Esophagus (tissue), 2 donors: ENCODE results near the gene PIGB. TPM values are rescaled to one million over a fixed set of nuclear protein-coding genes. Genes with fewer than 3 reads are reported as not detected.
"Not testable (repeated sequence)": the region's sequence is repeated elsewhere in the genome, so short reads cannot be mapped to it uniquely, and the experiment has no call there.

ENCODE experiments used
- H3K27ac ChIP-seq, 2 donors: one replicate each; pipeline ENCODE4 v1.5.1; 2013; ENCODE audit warnings: low read depth in 2 of 2, mild to moderate bottlenecking in 2 of 2, inconsistent platforms in 1 of 2, low read length in 1 of 2, moderate library complexity in 1 of 2
- H3K27me3 ChIP-seq, 2 donors: one replicate each; pipeline ENCODE4 v1.6.1; 2013; ENCODE audit warnings: low read length in 2 of 2, control low read depth in 1 of 2, mild to moderate bottlenecking in 1 of 2; ENCODE audit not compliant: insufficient read depth in 2 of 2, control insufficient read depth in 1 of 2
- H3K36me3 ChIP-seq, 2 donors: one replicate each; pipeline ENCODE4 v1.6.1; 2013; ENCODE audit warnings: low read length in 1 of 2; ENCODE audit not compliant: control insufficient read depth in 2 of 2, insufficient read depth in 2 of 2
- H3K4me1 ChIP-seq, 2 donors: one replicate each; pipeline ENCODE4 v1.6.1; 2013; ENCODE audit warnings: low read length in 1 of 2; ENCODE audit not compliant: control insufficient read depth in 2 of 2, insufficient read depth in 2 of 2
- H3K4me3 ChIP-seq, 2 donors: one replicate each; pipeline ENCODE4 v1.5.1; 2013; ENCODE audit warnings: low read length in 2 of 2, mild to moderate bottlenecking in 2 of 2, low read depth in 1 of 2, moderate library complexity in 1 of 2
- H3K9me3 ChIP-seq, 2 donors: one replicate each; pipeline ENCODE4 v1.6.1; 2013; ENCODE audit warnings: mild to moderate bottlenecking in 2 of 2, low read depth in 1 of 2, low read length in 1 of 2, moderate library complexity in 1 of 2; ENCODE audit not compliant: control insufficient read depth in 2 of 2, insufficient read depth in 1 of 2
- WGBS, 2 donors: extraction: QIAGEN DNeasy Blood & Tissue Kit; methylation state at CpG; one replicate each; pipeline ENCODE4 v1.1.7; 2013; 5-methylcytosine and 5-hydroxymethylcytosine counted together
- polyA plus RNA-seq, 2 donors: library from polyadenylated mRNA; stranded (reverse); fragments of 200-250 nt; gene quantifications; one replicate each; pipeline ENCODE4 v1.2.3, GENCODE V29; 2013
- donor health status: healthy with polysubstance abuse.
- donor health status: Bipolar disorder and iron deficiency.

The PIGB gene
- polyA plus RNA-seq: 10 to 100 TPM in 1 of 2 donors, 1 to 10 TPM in 1; 7.7 to 14.2 TPM

DNA sequence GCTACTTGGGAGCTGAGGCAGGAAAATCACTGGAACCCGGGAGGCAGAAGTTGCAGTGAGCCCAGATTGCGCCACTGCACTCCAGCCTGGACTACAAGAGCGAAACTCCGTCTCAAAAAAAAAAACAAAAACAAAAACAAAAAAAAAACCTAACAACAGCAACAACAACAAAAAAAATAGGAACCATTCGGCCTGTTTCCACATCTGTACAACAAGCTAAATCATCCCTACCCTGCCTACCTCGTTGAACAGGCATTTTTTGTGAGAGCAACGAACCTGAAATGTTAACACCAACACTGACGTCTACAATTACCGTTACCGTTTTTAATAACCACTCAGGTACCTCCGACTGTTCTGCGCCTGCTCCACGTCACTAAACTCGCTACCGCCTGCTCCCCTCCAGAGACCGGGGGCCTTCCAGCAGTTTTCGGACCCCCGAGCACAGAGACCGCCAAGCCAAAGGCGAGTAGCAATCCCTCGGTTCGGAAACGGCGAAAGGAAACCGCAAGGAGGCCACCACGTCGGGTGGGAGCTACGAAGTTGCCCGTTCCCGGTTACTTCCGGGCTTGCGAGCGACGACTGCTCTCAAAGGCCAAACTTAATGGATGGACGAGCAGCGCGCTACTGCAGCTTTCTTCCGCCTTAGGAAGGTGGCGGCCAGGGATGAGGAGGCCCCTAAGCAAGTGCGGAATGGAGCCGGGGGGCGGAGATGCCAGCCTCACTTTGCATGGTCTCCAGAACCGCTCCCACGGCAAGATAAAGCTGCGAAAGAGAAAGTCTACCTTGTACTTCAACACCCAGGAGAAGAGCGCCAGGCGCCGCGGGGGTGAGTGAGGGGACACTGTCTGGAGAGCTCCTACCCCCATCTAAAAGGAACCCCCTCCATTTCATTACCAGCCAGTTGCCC, at the start of gene PIGB, which contains the start of gene PIGBOS1:
Gene PIGB, plus strand, starts transcription at position 635 of the 907 bp plus-strand sequence. Its CDS starts 29 bp downstream, at position 664.
Gene PIGBOS1, minus strand, starts transcription at position 536 of the 907 bp plus-strand sequence. CDS start 1,331 bp downstream, outside the sequence.
- peak within 1 kb of the TSS; percentile 89 to 98 for H3K4me3 ChIP-seq
- H3K27ac ChIP-seq: peak within 1 kb of the TSS; percentile 90 to 93
- 1% methylated on average over 49 of the region's 49 CpGs for WGBS, 2 donors
- H3K9me3 ChIP-seq: no peaks in the 10 kb centered on the region
- H3K27me3 ChIP-seq: no peaks in the 10 kb centered on the region
- H3K36me3 ChIP-seq: no peaks in the 10 kb centered on the region
- no peaks in the 10 kb centered on the region for H3K4me1 ChIP-seq

DNA sequence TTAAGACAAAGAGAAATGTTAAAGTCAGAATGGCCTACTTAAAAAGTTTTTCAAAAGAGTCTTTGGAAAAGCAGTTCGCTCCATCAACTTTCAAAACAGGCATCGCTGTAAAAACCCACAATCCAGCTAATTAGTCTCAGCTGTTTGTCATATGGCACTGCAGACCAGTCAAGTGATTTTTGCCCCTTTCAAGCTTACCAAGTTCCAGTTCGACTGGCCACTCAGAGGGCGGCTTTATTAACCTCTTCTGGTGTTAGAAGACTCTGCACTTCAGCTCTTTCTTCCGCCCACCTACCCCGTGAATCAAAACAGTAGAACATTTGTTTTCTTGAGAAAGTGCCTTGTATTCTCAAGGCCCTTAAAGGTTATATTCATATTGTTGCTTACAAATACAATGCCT, 48.7 kb upstream of the PIGB start:
- Histone ChIP-seq H3K4me1 (no peaks in the 10 kb centered on the region), H3K9me3 (no peaks in the 10 kb centered on the region), H3K27ac (no peak overlapping the region), H3K4me3 (no peak overlapping the region), H3K27me3 (no peaks in the 10 kb centered on the region), H3K36me3 (peaks cover 0 to 1% of the 10 kb centered on the region in 2 donors)
- 84 to 86% methylated on average over 6 of the region's 6 CpGs for WGBS, 2 donors

DNA sequence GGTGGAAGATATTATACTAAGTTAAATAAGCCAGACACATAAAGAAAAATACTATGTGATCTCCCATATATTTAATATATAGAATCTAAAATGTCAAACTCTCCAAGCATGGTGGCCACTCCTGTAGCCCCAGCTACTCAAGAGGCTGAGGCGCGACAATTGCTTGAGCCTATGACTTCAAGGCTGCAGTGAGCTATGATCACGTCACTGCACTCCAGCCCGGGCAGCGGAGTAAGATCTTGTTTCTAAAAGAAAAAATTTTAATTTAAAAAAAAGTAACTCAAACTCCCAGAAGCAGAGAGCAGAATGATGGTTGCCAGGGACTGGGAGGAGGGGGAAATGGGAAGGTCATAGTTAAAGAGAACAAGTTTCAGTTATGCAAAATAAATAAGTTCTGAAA, 42.7 kb upstream of the PIGB start:
- 88 to 94% methylated on average over 5 of the region's 5 CpGs for WGBS, 2 donors
- no peak overlapping the region for H3K4me3 ChIP-seq
- no peaks in the 10 kb centered on the region for H3K27me3 ChIP-seq
- no peaks in the 10 kb centered on the region for H3K9me3 ChIP-seq
- no peaks in the 10 kb centered on the region for H3K36me3 ChIP-seq
- H3K27ac ChIP-seq: no peak overlapping the region
- no peaks in the 10 kb centered on the region for H3K4me1 ChIP-seq

DNA sequence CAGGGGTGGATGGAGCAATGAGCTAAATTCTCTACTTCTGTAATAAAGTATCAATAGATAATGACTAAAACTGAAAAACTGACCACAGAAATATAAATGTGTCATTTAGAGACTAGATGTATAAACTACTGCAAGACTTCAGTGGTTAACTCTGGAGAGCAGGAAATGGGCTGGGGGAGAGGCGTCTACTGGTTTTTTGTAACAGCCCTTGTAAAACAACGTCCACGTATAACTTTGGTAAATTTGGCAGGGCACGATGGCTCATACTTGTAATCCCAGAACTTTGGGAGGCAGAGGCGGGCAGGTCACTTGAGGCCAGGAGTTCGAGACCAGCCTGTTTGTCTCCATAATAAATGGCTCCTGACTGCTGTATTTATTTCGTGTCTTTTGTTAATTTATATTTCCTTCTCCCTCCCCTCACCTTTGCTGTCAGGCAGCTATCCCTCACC, 41.9 kb upstream of the PIGB start:
- WGBS, 2 donors: 55 to 62% methylated on average over 7 of the region's 7 CpGs
- Histone ChIP-seq H3K36me3 (no peaks in the 10 kb centered on the region), H3K9me3 (no peaks in the 10 kb centered on the region), H3K4me1 (no peaks in the 10 kb centered on the region), H3K4me3 (no peak overlapping the region), H3K27ac (peak overlapping the region in 1 of 2 donors; percentile 48), H3K27me3 (no peaks in the 10 kb centered on the region)

DNA sequence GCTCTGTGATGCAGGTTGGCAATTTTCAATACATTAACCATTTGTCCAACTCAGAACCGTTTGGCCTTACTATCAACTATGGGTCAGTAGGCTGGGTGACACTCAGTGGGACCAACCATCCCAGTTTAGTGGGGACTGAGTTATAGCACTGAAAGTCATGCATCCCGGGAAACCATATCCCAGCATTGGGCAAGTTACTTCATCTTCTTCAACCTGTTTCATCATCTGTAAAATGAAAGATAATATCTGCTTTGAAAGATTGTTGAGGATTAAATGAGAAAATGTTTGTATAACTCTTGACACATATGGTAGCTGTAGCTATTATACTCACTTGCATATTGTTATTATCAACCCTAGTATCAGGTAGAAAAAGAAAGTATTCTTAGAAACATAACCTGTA, 41.3 kb upstream of the PIGB start:
- Histone ChIP-seq H3K4me3 (no peak overlapping the region), H3K27ac (peak overlapping the region in 1 of 2 donors; percentile 48), H3K36me3 (no peaks in the 10 kb centered on the region), H3K27me3 (no peaks in the 10 kb centered on the region), H3K4me1 (peaks cover 0 to 2% of the 10 kb centered on the region in 2 donors), H3K9me3 (no peaks in the 10 kb centered on the region)
- WGBS, 2 donors: 69 to 75% methylated on average over 2 of the region's 2 CpGs

DNA sequence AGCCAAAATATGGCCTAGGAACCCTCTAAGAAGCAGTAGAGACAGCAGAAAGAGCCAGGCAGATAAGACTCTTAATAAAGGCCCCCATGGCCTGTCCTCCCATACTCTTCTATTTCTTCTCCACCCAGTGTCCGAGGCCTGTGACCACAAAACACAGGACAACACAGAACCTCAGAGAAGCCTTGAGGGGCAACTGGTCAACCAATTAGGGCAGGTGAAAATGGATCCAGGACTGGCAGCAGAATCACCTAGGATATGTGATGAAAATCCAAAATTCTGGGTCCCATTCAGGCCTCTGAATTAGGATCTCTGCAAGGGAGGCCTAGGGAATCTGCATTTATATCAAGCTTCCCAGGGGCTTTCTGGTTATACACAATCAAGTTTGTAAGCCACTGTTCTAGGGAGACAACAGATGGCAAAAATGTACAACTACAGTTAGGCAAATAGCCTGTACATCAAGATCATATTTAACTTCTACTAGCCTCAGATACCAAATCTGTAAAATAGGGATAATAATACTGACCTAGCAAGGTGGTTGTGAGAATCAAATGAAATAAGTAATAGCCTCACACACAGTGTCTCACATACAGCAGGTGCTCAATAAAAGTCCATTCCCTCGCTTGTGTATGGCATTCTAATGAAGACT, 39.8 kb upstream of the PIGB start:
- 83 to 85% methylated on average over 2 of the region's 2 CpGs for WGBS, 2 donors
- Histone ChIP-seq H3K4me3 (no peak overlapping the region), H3K9me3 (no peaks in the 10 kb centered on the region), H3K4me1 (peaks cover 0 to 2% of the 10 kb centered on the region in 2 donors), H3K36me3 (no peaks in the 10 kb centered on the region), H3K27me3 (no peaks in the 10 kb centered on the region), H3K27ac (peak overlapping the region in 1 of 2 donors; percentile 4)

DNA sequence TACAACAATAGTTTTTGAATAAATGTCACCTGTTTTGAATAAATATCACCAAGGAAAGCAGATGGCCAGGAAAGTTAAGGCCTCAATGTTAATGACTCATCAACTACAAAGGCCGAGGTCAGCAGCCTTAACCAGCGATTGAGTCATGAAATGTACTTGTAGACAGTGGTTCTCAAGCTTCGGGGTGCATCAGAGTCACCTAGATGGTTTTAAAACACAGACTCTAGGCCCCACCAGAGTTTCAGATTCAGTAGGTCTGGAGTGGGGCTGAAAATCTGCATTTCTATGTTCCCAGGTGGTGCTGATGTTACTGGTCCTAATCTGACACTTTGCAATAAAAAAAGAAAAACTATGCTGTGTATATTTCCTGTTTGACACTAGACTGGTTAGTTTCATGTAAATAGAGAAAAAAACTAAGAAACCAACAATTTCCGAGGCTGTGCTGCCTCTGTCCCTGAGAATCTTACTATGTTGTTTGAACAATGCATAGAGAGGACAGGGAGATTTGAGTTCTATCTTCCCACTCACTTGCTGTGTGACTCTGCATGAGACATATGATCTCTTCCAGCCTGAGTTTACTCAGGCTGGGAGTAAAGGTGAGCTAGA, 39.2 kb upstream of the PIGB start:
- no peaks in the 10 kb centered on the region for H3K27me3 ChIP-seq
- WGBS, 2 donors: 55 to 62% methylated on average over 4 of the region's 4 CpGs
- H3K27ac ChIP-seq: peak overlapping the region in 1 of 2 donors; percentile 15
- H3K9me3 ChIP-seq: no peaks in the 10 kb centered on the region
- H3K36me3 ChIP-seq: no peaks in the 10 kb centered on the region
- H3K4me3 ChIP-seq: no peak overlapping the region
- peaks cover 0 to 2% of the 10 kb centered on the region in 2 donors for H3K4me1 ChIP-seq

DNA sequence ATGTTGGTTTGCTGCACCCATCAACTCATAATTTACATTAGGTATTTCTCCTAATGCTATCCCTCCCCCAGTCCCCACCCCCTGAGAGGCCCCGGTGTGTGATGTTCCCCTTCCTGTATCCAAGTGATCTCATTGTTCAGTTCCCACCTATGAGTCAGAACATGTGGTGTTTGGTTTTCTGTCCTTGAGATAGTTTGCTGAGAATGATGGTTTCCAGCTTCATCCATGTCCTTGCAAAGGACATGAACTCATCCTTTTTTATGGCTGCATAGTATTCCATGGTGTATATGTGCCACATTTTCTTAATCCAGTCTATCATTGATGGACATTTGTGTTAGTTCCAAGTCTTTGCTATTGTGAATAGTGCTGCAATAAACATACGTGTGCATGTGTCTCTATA, 38.4 kb upstream of the PIGB start:
- WGBS, 2 donors: 73 to 81% methylated on average over 2 of the region's 2 CpGs
- not testable (repeated sequence) for H3K4me3 ChIP-seq, H3K36me3 ChIP-seq, H3K27ac ChIP-seq, H3K9me3 ChIP-seq, H3K27me3 ChIP-seq, H3K4me1 ChIP-seq

DNA sequence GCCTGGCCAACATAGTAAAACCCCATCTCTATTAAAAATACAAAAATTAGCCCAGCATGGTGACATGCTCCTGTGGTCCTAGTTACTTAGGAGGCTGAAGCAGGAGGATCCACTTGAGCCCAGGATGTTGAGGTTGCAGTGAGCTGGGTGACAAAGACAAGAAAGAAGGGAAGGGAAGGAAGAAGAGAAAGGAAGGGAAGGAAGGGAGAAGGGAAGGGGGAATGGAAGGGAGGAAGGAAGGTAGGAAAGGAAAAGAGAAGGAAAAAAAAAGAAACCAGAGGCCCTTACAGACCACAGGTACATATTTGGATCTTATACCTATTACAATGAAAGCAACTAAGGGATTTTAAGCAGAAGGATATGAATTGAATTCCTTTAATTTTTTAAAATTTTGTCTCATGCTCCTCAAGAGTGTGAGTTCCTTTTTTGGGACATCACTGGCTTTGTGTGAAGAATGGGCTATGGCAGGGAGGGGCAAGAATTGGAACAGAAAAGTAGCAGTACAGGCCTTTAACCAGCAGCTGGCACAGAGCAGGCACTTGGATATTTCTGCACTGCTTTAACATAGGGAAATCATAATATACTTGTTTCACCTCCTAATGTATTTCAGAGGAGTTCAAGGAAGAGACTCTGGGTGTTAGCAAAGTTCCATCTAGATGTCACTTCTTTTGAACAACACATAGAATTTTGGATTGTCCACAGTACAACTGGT, 37.3 kb upstream of the PIGB start:
- H3K4me1 ChIP-seq: peaks cover 0 to 2% of the 10 kb centered on the region in 2 donors
- no peak overlapping the region for H3K27ac ChIP-seq
- H3K4me3 ChIP-seq: no peak overlapping the region
- H3K27me3 ChIP-seq: no peaks in the 10 kb centered on the region
- no peaks in the 10 kb centered on the region for H3K36me3 ChIP-seq
- H3K9me3 ChIP-seq: no peaks in the 10 kb centered on the region
